ENCODE measurements around the gene DGKQ.

The DGKQ gene

GRCh38 chr4:966266-967112, 6.9 kb downstream of the DGKQ start:
- intact Hi-C loops (cut with DNase I), result no loop called here
- no peak for DNase-seq

GRCh38 chr4:965766-966134, 7.6 kb downstream of the DGKQ start:
- no peak for DNase-seq
- intact Hi-C loops (cut with DNase I), result no loop called here

GRCh38 chr4:965048-965765, 8.2 kb downstream of the DGKQ start:
- intact Hi-C loops (cut with DNase I), result no loop called here
- DNase-seq, result no peak

- DNase-seq, result no peak
These were observed 8.9 kb downstream of the DGKQ start for GRCh38 chr4:964346-965025.

GRCh38 chr4:963276-964225, 9.8 kb downstream of the DGKQ start:
- no peak for DNase-seq
- intact Hi-C loops (cut with DNase I), result no loop called here

More at GRCh38 chr4:964346-965025, 8.9 kb downstream of the DGKQ start:
- intact Hi-C loops (cut with DNase I), result no loop called here

GRCh38 chr4:962231-963208, 10.8 kb downstream of the DGKQ start:
- intact Hi-C loops (cut with DNase I), result no loop called here
- DNase-seq, result peak in 2 of 42 donors; percentile 2 to 5

- intact Hi-C loops (cut with DNase I), result no loop called here
- DNase-seq, result peak in 2 of 42 donors; percentile 5 to 8
These were observed 11.8 kb downstream of the DGKQ start for GRCh38 chr4:961351-962230.

- intact Hi-C loops (cut with DNase I), result no loop called here
- peak in 1 of 42 donors; percentile 5 for DNase-seq
These were observed 12.6 kb downstream of the DGKQ start for GRCh38 chr4:960636-961350.

- DNase-seq, result peak in 1 of 42 donors; percentile 5
- intact Hi-C loops (cut with DNase I), result no loop called here
These were observed 13.2 kb downstream of the DGKQ start for GRCh38 chr4:960140-960635.

- intact Hi-C loops (cut with DNase I), result no loop called here
- peak in 3 of 42 donors; percentile 5 to 20 (median 12) for DNase-seq
These were observed 13.8 kb downstream of the DGKQ start for GRCh38 chr4:959338-960139.

- intact Hi-C loops (cut with DNase I), result no loop called here
- peak in 2 of 42 donors; percentile 7 to 16 for DNase-seq
These were observed 14.6 kb downstream of the DGKQ start for GRCh38 chr4:958696-959337.

GRCh38 chr4:958314-958665, 15.1 kb downstream of the DGKQ start:
- intact Hi-C loops (cut with DNase I), result no loop called here
- peak in 1 of 42 donors; percentile 4 for DNase-seq

GRCh38 chr4:957581-958313, 15.6 kb downstream of the DGKQ start:
- intact Hi-C loops (cut with DNase I), result no loop called here
- DNase-seq, result peak in 2 of 42 donors; percentile 7 to 18

GRCh38 chr4:957231-957580, 16.2 kb downstream of the DGKQ start:
- intact Hi-C loops (cut with DNase I), result no loop called here

More at GRCh38 chr4:957231-957580, 16.2 kb downstream of the DGKQ start:
- peak in 2 of 42 donors; percentile 5 to 15 for DNase-seq
